Measurements from ENCODE around the gene CFAP299. TPM values are rescaled to one million over a fixed set of nuclear protein-coding genes. Genes with fewer than 3 reads are reported as not detected.

The CFAP299 gene
- total and polyA plus RNA-seq, 2 donors (not counting 1 experiment from before 2014, with no cell fraction given): not detected

GRCh38 chr4:80521438-80521837 lies 185.9 kb downstream of the CFAP299 start:
- H3K79me2 ChIP-seq (ENCODE audit: control insufficient read depth, insufficient read depth, low read length): no peaks in the 10 kb centered on the region
- WGBS (ENCODE audit: insufficient coverage): no CpG with 5 or more reads among the region's 1 CpG
- H3K27me3 ChIP-seq (replicated peaks in 1 of 4; ENCODE audit: control extremely low read depth in 1 of 4, control insufficient read depth in 3 of 4, insufficient read depth in 4 of 4, low read length in 3 of 4): peaks cover 0 to 8% (median 0%) of the 10 kb centered on the region in 4 experiments
- intact Hi-C loops (cut with micrococcal nuclease): no loop called here
- Mint-ChIP-seq H3K27ac (no peak overlapping the region), H3K4me3 (no peak overlapping the region), H3K4me1 (peaks cover 8% of the 10 kb centered on the region), H3K9me3 (ENCODE audit: insufficient read depth) (no peaks in the 10 kb centered on the region), H3K27me3 (no peaks in the 10 kb centered on the region)
- ChIA-PET POLR2A (no interaction called here), CTCF (no interaction called here)
- H3K4me1 ChIP-seq (ENCODE audit: control insufficient read depth in 2 of 2, insufficient read depth in 2 of 2, low read length in 2 of 2): peaks cover 0 to 4% of the 10 kb centered on the region in 2 donors
- no peaks in the 10 kb centered on the region for H3K36me3 ChIP-seq (replicated peaks in 1 of 2; ENCODE audit: control extremely low read depth in 1 of 2, control insufficient read depth in 1 of 2, extremely low read depth in 1 of 2, insufficient read depth in 2 of 2, low read length in 1 of 2)
- H3K4me3 ChIP-seq (ENCODE audit: control extremely low read depth in 1 of 5, extremely low read depth in 1 of 5, insufficient read depth in 1 of 5, low read depth in 2 of 5, low read length in 4 of 5): no peak overlapping the region
- TF ChIP-seq CTCF (IDR thresholded peaks at IDR 0.05) (no peak), EZH2 (IDR thresholded peaks at IDR 0.05; ENCODE audit: borderline replicate concordance, insufficient read depth, low read depth, low read length, poor library complexity, severe bottlenecking) (no peak)
- no peak overlapping the region for H3K27ac ChIP-seq (ENCODE audit: low read length in 2 of 2)
- H2AFZ ChIP-seq (ENCODE audit: insufficient read depth, low read depth, low read length, poor library complexity, severe bottlenecking): no peak overlapping the region
- peaks cover 0 to 4% (median 0%) of the 10 kb centered on the region in 3 donors for H3K9me3 ChIP-seq (ENCODE audit: control extremely low read depth in 1 of 3, control insufficient read depth in 2 of 3, insufficient read depth in 1 of 3, low read length in 2 of 3)
- ATAC-seq (ENCODE audit: low read depth) (peak; percentile 63), DNase-seq (peak; percentile 48)
- H3K9ac ChIP-seq (ENCODE audit: low read length): no peak overlapping the region
- H3K4me2 ChIP-seq (replicated peaks; ENCODE audit: low read depth, low read length, poor library complexity, severe bottlenecking): no peak overlapping the region
- no peaks in the 10 kb centered on the region for H4K20me1 ChIP-seq (ENCODE audit: control insufficient read depth, insufficient read depth, low read length, poor library complexity, severe bottlenecking)

- H3K4me1 Mint-ChIP-seq: peaks cover 3% of the 10 kb centered on the region
- Histone ChIP-seq H2AFZ (ENCODE audit: insufficient read depth, low read depth, low read length, poor library complexity, severe bottlenecking) (no peak overlapping the region), H3K79me2 (ENCODE audit: control insufficient read depth, insufficient read depth, low read length) (no peaks in the 10 kb centered on the region), H3K4me3 (ENCODE audit: control extremely low read depth in 1 of 5, extremely low read depth in 1 of 5, insufficient read depth in 1 of 5, low read depth in 2 of 5, low read length in 4 of 5) (no peak overlapping the region), H3K9ac (ENCODE audit: low read length) (no peak overlapping the region), H4K20me1 (ENCODE audit: control insufficient read depth, insufficient read depth, low read length, poor library complexity, severe bottlenecking) (no peaks in the 10 kb centered on the region), H3K9me3 (ENCODE audit: control extremely low read depth in 1 of 3, control insufficient read depth in 2 of 3, insufficient read depth in 1 of 3, low read length in 2 of 3) (peaks cover 0 to 2% (median 0%) of the 10 kb centered on the region in 3 donors), H3K36me3 (replicated peaks in 1 of 2; ENCODE audit: control extremely low read depth in 1 of 2, control insufficient read depth in 1 of 2, extremely low read depth in 1 of 2, insufficient read depth in 2 of 2, low read length in 1 of 2) (no peaks in the 10 kb centered on the region), H3K4me2 (replicated peaks; ENCODE audit: low read depth, low read length, poor library complexity, severe bottlenecking) (no peak overlapping the region), H3K27ac (ENCODE audit: low read length in 2 of 2) (no peak overlapping the region), H3K27me3 (replicated peaks in 1 of 4; ENCODE audit: control extremely low read depth in 1 of 4, control insufficient read depth in 3 of 4, insufficient read depth in 4 of 4, low read length in 3 of 4) (no peaks in the 10 kb centered on the region), H3K4me1 (ENCODE audit: control insufficient read depth in 2 of 2, insufficient read depth in 2 of 2, low read length in 2 of 2) (peaks cover 0 to 1% of the 10 kb centered on the region in 2 donors)
- intact Hi-C loops (cut with micrococcal nuclease): no loop called here
- no peak overlapping the region for H3K4me3 Mint-ChIP-seq
- ChIA-PET POLR2A (no interaction called here), CTCF (interaction anchor here (0.7 kb wide), 1 partner anchor 155 kb away, joined by 3 read pairs; no protein-coding TSS in a partner anchor)
- ATAC-seq (ENCODE audit: low read depth) (no peak), DNase-seq (no peak)
- H3K27me3 Mint-ChIP-seq: no peaks in the 10 kb centered on the region
- H3K27ac Mint-ChIP-seq: no peak overlapping the region
- TF ChIP-seq EZH2 (IDR thresholded peaks at IDR 0.05; ENCODE audit: borderline replicate concordance, insufficient read depth, low read depth, low read length, poor library complexity, severe bottlenecking) (no peak), CTCF (IDR thresholded peaks at IDR 0.05) (no peak)
- no CpG with 5 or more reads among the region's 2 CpGs for WGBS (ENCODE audit: insufficient coverage)
- H3K9me3 Mint-ChIP-seq (ENCODE audit: insufficient read depth): no peaks in the 10 kb centered on the region
Observed at GRCh38 chr4:80526697-80527096, 191.2 kb downstream of the CFAP299 start.
